Measurements from ENCODE around the gene RGP1.

DNA sequence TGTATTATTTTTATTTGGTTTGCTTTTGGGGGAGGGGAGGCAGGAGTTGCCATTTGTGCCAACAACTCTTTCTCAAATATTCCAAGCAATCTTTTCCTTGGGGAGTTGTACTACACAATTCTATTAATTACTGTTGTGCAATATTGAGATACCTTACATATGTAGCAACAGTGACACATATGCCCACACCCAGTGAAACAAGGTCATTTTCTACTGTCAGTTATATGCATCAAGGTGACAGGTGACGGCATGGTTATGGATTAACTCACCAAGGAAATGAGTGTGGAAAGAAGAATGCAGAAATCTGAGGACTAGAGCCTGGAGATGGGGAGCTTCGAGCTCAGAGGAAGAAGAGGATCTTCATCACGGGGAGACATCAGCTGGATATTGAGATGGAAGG, 22.9 kb downstream of the RGP1 start:
- TF ChIP-seq POLR2AphosphoS5 (IDR thresholded peaks at IDR 0.05) (no peak), POLR2A (IDR thresholded peaks at IDR 0.05) (no peak)
- TF ChIP-seq, protein P1, sequence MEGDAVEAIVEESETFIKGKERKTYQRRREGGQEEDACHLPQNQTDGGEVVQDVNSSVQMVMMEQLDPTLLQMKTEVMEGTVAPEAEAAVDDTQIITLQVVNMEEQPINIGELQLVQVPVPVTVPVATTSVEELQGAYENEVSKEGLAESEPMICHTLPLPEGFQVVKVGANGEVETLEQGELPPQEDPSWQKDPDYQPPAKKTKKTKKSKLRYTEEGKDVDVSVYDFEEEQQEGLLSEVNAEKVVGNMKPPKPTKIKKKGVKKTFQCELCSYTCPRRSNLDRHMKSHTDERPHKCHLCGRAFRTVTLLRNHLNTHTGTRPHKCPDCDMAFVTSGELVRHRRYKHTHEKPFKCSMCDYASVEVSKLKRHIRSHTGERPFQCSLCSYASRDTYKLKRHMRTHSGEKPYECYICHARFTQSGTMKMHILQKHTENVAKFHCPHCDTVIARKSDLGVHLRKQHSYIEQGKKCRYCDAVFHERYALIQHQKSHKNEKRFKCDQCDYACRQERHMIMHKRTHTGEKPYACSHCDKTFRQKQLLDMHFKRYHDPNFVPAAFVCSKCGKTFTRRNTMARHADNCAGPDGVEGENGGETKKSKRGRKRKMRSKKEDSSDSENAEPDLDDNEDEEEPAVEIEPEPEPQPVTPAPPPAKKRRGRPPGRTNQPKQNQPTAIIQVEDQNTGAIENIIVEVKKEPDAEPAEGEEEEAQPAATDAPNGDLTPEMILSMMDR (IDR thresholded peaks at IDR 0.05 in 8 of 11, conservative IDR thresholded peaks at IDR 0.05 in 3 of 11) = no peak
